Activated CD4-positive, alpha-beta memory T cell treated with anti-CD3 and anti-CD28 coated beads, Interleukin-2, amount 10 ng/mL, durations not matched to agents 7 days and 5 days (primary cell): ENCODE measurements around the gene LAMA2. TPM values are rescaled to one million over a fixed set of nuclear protein-coding genes. Genes with fewer than 3 reads are reported as not detected.

Experiments used
- CTCF ChIA-PET: fragments of 350-600 bp; sonication (Branson Sonifier 250); formaldehyde crosslinking; loops from one replicate; lab custom pipeline; 2021; ENCODE audit warnings: antibody characterized with exemption, inconsistent platforms; lab: Charles Lee
- POLR2A ChIA-PET: fragments of 350-600 bp; sonication (Branson Sonifier 250); formaldehyde crosslinking; loops from one replicate; lab custom pipeline; 2021; ENCODE audit warnings: antibody characterized with exemption; lab: Charles Lee
- DNase-seq: peaks from one replicate; pipeline ENCODE4 v3.0.0-alpha.2; 2020
- H3K27ac Mint-ChIP-seq: one replicate; pipeline ENCODE4 v1.8.0; 2021; ENCODE audit warnings: mild to moderate bottlenecking, mixed read lengths
- H3K27me3 Mint-ChIP-seq: one replicate; pipeline ENCODE4 v1.8.0; 2021; ENCODE audit warnings: mixed read lengths
- H3K36me3 Mint-ChIP-seq: one replicate; pipeline ENCODE4 v1.8.0; 2021; ENCODE audit warnings: low read depth, mixed read lengths
- H3K4me1 Mint-ChIP-seq: one replicate; pipeline ENCODE4 v1.8.0; 2021; ENCODE audit warnings: mixed read lengths
- H3K4me3 Mint-ChIP-seq: one replicate; pipeline ENCODE4 v1.8.0; 2021; ENCODE audit warnings: mild to moderate bottlenecking, mixed read lengths
- H3K9me3 Mint-ChIP-seq: one replicate; pipeline ENCODE4 v1.8.0; 2021; ENCODE audit warnings: mixed read lengths
- total RNA-seq, 2 experiments: library from RNA; stranded (reverse); gene quantifications; one replicate each; pipeline ENCODE4 v1.2.3, GENCODE V29; 2021

Gene LAMA2
- total RNA-seq, 2 experiments from 2014 or later: 0.15 to 0.53 TPM

GRCh38 chr6:129419324-129419723 lies 536.4 kb downstream of the LAMA2 start:
- H3K36me3 Mint-ChIP-seq: no peaks in the 10 kb centered on the region
- no peaks in the 10 kb centered on the region for H3K4me1 Mint-ChIP-seq
- H3K27me3 Mint-ChIP-seq: no peaks in the 10 kb centered on the region
- ChIA-PET CTCF (no interaction called here), POLR2A (no interaction called here)
- H3K9me3 Mint-ChIP-seq: no peaks in the 10 kb centered on the region
- no peak overlapping the region for H3K4me3 Mint-ChIP-seq
- DNase-seq: no peak
- H3K27ac Mint-ChIP-seq: no peak overlapping the region

GRCh38 chr6:129426343-129426742 lies 543.4 kb downstream of the LAMA2 start:
- H3K27ac Mint-ChIP-seq: no peak overlapping the region
- H3K36me3 Mint-ChIP-seq: no peaks in the 10 kb centered on the region
- no peaks in the 10 kb centered on the region for H3K9me3 Mint-ChIP-seq
- CTCF ChIA-PET: no interaction called here
- no peak overlapping the region for H3K4me3 Mint-ChIP-seq
- POLR2A ChIA-PET: no interaction called here
- H3K27me3 Mint-ChIP-seq: no peaks in the 10 kb centered on the region
- H3K4me1 Mint-ChIP-seq: no peaks in the 10 kb centered on the region
- no peak for DNase-seq

GRCh38 chr6:129429956-129430355 lies 547.0 kb downstream of the LAMA2 start:
- H3K27ac Mint-ChIP-seq: no peak overlapping the region
- no peaks in the 10 kb centered on the region for H3K27me3 Mint-ChIP-seq
- no peaks in the 10 kb centered on the region for H3K9me3 Mint-ChIP-seq
- POLR2A ChIA-PET: no interaction called here
- H3K4me1 Mint-ChIP-seq: no peaks in the 10 kb centered on the region
- H3K4me3 Mint-ChIP-seq: no peak overlapping the region
- DNase-seq: no peak
- CTCF ChIA-PET: no interaction called here
- no peaks in the 10 kb centered on the region for H3K36me3 Mint-ChIP-seq

GRCh38 chr6:129432738-129433137 lies 549.8 kb downstream of the LAMA2 start:
- no peak overlapping the region for H3K4me3 Mint-ChIP-seq
- peaks cover 1% of the 10 kb centered on the region for H3K27me3 Mint-ChIP-seq
- ChIA-PET CTCF (no interaction called here), POLR2A (no interaction called here)
- no peak overlapping the region for H3K27ac Mint-ChIP-seq
- no peaks in the 10 kb centered on the region for H3K9me3 Mint-ChIP-seq
- DNase-seq: no peak
- H3K4me1 Mint-ChIP-seq: no peaks in the 10 kb centered on the region
- no peaks in the 10 kb centered on the region for H3K36me3 Mint-ChIP-seq

GRCh38 chr6:129434091-129434490 lies 551.2 kb downstream of the LAMA2 start:
- H3K4me1 Mint-ChIP-seq: no peaks in the 10 kb centered on the region
- H3K36me3 Mint-ChIP-seq: no peaks in the 10 kb centered on the region
- no peak overlapping the region for H3K27ac Mint-ChIP-seq
- H3K4me3 Mint-ChIP-seq: no peak overlapping the region
- peaks cover 1% of the 10 kb centered on the region for H3K27me3 Mint-ChIP-seq
- CTCF ChIA-PET: no interaction called here
- DNase-seq: no peak
- H3K9me3 Mint-ChIP-seq: no peaks in the 10 kb centered on the region
- POLR2A ChIA-PET: no interaction called here

GRCh38 chr6:129440691-129441090 lies 557.8 kb downstream of the LAMA2 start:
- no peak for DNase-seq
- H3K9me3 Mint-ChIP-seq: no peaks in the 10 kb centered on the region
- no peak overlapping the region for H3K4me3 Mint-ChIP-seq
- ChIA-PET CTCF (no interaction called here), POLR2A (no interaction called here)
- H3K4me1 Mint-ChIP-seq: peaks cover under 1% of the 10 kb centered on the region
- no peak overlapping the region for H3K27ac Mint-ChIP-seq
- peaks cover 1% of the 10 kb centered on the region for H3K27me3 Mint-ChIP-seq
- no peaks in the 10 kb centered on the region for H3K36me3 Mint-ChIP-seq

GRCh38 chr6:129444683-129445082 lies 561.7 kb downstream of the LAMA2 start:
- Mint-ChIP-seq H3K4me3 (no peak overlapping the region), H3K9me3 (peaks cover 2% of the 10 kb centered on the region), H3K4me1 (peaks cover 9% of the 10 kb centered on the region), H3K27ac (no peak overlapping the region), H3K36me3 (no peaks in the 10 kb centered on the region), H3K27me3 (peaks cover 2% of the 10 kb centered on the region)
- DNase-seq: no peak
- ChIA-PET CTCF (no interaction called here), POLR2A (no interaction called here)

GRCh38 chr6:129446272-129447197 lies 563.6 kb downstream of the LAMA2 start:
- Mint-ChIP-seq H3K9me3 (peaks cover 2% of the 10 kb centered on the region), H3K4me3 (no peak overlapping the region), H3K4me1 (peaks cover 14% of the 10 kb centered on the region), H3K27me3 (peaks cover 5% of the 10 kb centered on the region), H3K27ac (no peak overlapping the region), H3K36me3 (peaks cover 3% of the 10 kb centered on the region)
- ChIA-PET POLR2A (no interaction called here), CTCF (no interaction called here)
- DNase-seq: no peak

GRCh38 chr6:129447198-129447565 lies 564.2 kb downstream of the LAMA2 start:
- ChIA-PET CTCF (no interaction called here), POLR2A (no interaction called here)
- no peak for DNase-seq
- Mint-ChIP-seq H3K27me3 (peaks cover 8% of the 10 kb centered on the region), H3K4me3 (no peak overlapping the region), H3K4me1 (peaks cover 14% of the 10 kb centered on the region), H3K36me3 (peaks cover 3% of the 10 kb centered on the region), H3K9me3 (peaks cover 2% of the 10 kb centered on the region), H3K27ac (no peak overlapping the region)

GRCh38 chr6:129448965-129449364 lies 566.0 kb downstream of the LAMA2 start:
- Mint-ChIP-seq H3K36me3 (peaks cover 3% of the 10 kb centered on the region), H3K4me3 (no peak overlapping the region), H3K4me1 (peaks cover 19% of the 10 kb centered on the region), H3K27ac (no peak overlapping the region), H3K27me3 (peaks cover 13% of the 10 kb centered on the region), H3K9me3 (peaks cover 2% of the 10 kb centered on the region)
- ChIA-PET POLR2A (no interaction called here), CTCF (no interaction called here)
- no peak for DNase-seq

GRCh38 chr6:129451187-129451586 lies 568.2 kb downstream of the LAMA2 start:
- no peak for DNase-seq
- H3K9me3 Mint-ChIP-seq: peaks cover 2% of the 10 kb centered on the region
- H3K36me3 Mint-ChIP-seq: peaks cover 3% of the 10 kb centered on the region
- peaks cover 14% of the 10 kb centered on the region for H3K27me3 Mint-ChIP-seq
- no peak overlapping the region for H3K27ac Mint-ChIP-seq
- peaks cover 17% of the 10 kb centered on the region for H3K4me1 Mint-ChIP-seq
- ChIA-PET POLR2A (no interaction called here), CTCF (no interaction called here)
- H3K4me3 Mint-ChIP-seq: no peak overlapping the region

- H3K27me3 Mint-ChIP-seq: peaks cover 12% of the 10 kb centered on the region
These were observed 570.1 kb downstream of the LAMA2 start for GRCh38 chr6:129453073-129453472.

GRCh38 chr6:129454488-129454887 lies 571.5 kb downstream of the LAMA2 start:
- ChIA-PET CTCF (no interaction called here), POLR2A (no interaction called here)
- peaks cover 3% of the 10 kb centered on the region for H3K36me3 Mint-ChIP-seq
- H3K4me3 Mint-ChIP-seq: no peak overlapping the region
- peaks cover 10% of the 10 kb centered on the region for H3K4me1 Mint-ChIP-seq
- no peak overlapping the region for H3K27ac Mint-ChIP-seq
- DNase-seq: no peak
- peaks cover 12% of the 10 kb centered on the region for H3K27me3 Mint-ChIP-seq
- no peaks in the 10 kb centered on the region for H3K9me3 Mint-ChIP-seq

More at GRCh38 chr6:129453073-129453472, 570.1 kb downstream of the LAMA2 start:
- ChIA-PET POLR2A (no interaction called here), CTCF (interaction anchor here (0.6 kb wide), 1 partner anchor 1561 kb away, joined by 3 read pairs; no protein-coding TSS in a partner anchor)
- H3K4me1 Mint-ChIP-seq: peaks cover 16% of the 10 kb centered on the region
- no peak for DNase-seq
- H3K27ac Mint-ChIP-seq: no peak overlapping the region
- no peaks in the 10 kb centered on the region for H3K9me3 Mint-ChIP-seq
- peaks cover 3% of the 10 kb centered on the region for H3K36me3 Mint-ChIP-seq
- H3K4me3 Mint-ChIP-seq: no peak overlapping the region
